ENCODE results near the gene CLDN16. TPM values are rescaled to one million over a fixed set of nuclear protein-coding genes. Genes with fewer than 3 reads are reported as not detected.

Gene CLDN16
- total RNA-seq, 1 experiment from 2014 or later = not detected

DNA sequence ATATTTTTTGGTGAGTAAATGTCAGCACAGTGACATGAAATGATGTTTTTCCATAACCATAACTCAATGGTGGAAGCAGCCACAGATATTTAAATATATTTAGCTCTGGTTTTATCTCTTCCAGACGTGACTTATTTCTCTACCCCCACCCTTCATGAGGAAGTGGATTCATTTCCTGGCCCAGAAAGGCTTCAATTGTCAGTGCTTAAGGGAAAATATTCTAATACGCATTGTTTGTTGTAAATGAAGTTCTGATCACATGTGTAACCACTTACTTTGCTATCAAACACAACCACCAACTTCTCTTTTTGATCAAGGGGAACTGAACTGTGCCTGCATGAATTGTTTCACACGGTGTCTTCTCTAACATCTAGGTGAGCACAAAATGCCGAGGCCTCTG is 14.0 kb downstream of the CLDN16 start:
- Mint-ChIP-seq H3K4me3 (no peak overlapping the region), H3K4me1 (no peaks in the 10 kb centered on the region), H3K27ac (no peak overlapping the region), H3K9me3 (no peaks in the 10 kb centered on the region), H3K36me3 (no peaks in the 10 kb centered on the region), H3K27me3 (ENCODE audit: low read depth) (no peaks in the 10 kb centered on the region)
- ATAC-seq (no peak), DNase-seq (ENCODE audit: low spot score) (no peak)
- TF ChIP-seq NR3C1 (CRISPR knock-in tag; conservative IDR thresholded peaks at IDR 0.05; ENCODE audit: low read depth) = no peak
- no peak for TF ChIP-seq FOXP1 (CRISPR knock-in tag; IDR thresholded peaks at IDR 0.05; ENCODE audit: borderline replicate concordance)
- no peak for TF ChIP-seq KAT7 (CRISPR knock-in tag; IDR thresholded peaks at IDR 0.05; ENCODE audit: borderline replicate concordance)
- no peak for TF ChIP-seq RORB (CRISPR knock-in tag; IDR thresholded peaks at IDR 0.05)
- no peak for TF ChIP-seq ZNF416 (CRISPR knock-in tag; IDR thresholded peaks at IDR 0.05)
- TF ChIP-seq GABPB1 (CRISPR knock-in tag; IDR thresholded peaks at IDR 0.05) = no peak
- POLR2A ChIA-PET = no interaction called here
- CTCF ChIA-PET = interaction anchor here (1.8 kb wide), 1 partner anchor 79 kb away, joined by 5 read pairs; the partner anchor contains the start of gene CLDN1

DNA sequence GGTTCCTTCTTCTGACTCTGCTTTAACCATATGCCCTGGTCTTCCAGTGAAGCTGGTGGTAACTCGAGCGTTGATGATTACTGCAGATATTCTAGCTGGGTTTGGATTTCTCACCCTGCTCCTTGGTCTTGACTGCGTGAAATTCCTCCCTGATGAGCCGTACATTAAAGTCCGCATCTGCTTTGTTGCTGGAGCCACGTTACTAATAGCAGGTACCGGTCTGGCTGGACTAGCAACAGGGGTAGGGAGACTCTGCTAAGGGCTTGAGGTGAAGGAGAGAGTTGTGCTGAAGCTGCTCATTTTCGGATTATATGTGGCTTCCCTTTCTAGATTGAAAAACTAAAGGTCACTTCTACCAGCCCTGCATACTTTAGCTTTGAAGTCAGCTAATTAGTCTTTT is 16.8 kb downstream of the CLDN16 start:
- no peaks in the 10 kb centered on the region for H3K4me1 Mint-ChIP-seq
- no peak for ATAC-seq
- TF ChIP-seq, protein P1, sequence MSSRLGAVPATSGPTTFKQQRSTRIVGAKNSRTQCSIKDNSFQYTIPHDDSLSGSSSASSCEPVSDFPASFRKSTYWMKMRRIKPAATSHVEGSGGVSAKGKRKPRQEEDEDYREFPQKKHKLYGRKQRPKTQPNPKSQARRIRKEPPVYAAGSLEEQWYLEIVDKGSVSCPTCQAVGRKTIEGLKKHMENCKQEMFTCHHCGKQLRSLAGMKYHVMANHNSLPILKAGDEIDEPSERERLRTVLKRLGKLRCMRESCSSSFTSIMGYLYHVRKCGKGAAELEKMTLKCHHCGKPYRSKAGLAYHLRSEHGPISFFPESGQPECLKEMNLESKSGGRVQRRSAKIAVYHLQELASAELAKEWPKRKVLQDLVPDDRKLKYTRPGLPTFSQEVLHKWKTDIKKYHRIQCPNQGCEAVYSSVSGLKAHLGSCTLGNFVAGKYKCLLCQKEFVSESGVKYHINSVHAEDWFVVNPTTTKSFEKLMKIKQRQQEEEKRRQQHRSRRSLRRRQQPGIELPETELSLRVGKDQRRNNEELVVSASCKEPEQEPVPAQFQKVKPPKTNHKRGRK (CRISPR knock-in tag; IDR thresholded peaks at IDR 0.05; ENCODE audit: borderline replicate concordance) = no peak
- TF ChIP-seq, protein P2, sequence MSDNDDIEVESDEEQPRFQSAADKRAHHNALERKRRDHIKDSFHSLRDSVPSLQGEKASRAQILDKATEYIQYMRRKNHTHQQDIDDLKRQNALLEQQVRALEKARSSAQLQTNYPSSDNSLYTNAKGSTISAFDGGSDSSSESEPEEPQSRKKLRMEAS (CRISPR knock-in tag; IDR thresholded peaks at IDR 0.05) = no peak
- TF ChIP-seq, protein P3, sequence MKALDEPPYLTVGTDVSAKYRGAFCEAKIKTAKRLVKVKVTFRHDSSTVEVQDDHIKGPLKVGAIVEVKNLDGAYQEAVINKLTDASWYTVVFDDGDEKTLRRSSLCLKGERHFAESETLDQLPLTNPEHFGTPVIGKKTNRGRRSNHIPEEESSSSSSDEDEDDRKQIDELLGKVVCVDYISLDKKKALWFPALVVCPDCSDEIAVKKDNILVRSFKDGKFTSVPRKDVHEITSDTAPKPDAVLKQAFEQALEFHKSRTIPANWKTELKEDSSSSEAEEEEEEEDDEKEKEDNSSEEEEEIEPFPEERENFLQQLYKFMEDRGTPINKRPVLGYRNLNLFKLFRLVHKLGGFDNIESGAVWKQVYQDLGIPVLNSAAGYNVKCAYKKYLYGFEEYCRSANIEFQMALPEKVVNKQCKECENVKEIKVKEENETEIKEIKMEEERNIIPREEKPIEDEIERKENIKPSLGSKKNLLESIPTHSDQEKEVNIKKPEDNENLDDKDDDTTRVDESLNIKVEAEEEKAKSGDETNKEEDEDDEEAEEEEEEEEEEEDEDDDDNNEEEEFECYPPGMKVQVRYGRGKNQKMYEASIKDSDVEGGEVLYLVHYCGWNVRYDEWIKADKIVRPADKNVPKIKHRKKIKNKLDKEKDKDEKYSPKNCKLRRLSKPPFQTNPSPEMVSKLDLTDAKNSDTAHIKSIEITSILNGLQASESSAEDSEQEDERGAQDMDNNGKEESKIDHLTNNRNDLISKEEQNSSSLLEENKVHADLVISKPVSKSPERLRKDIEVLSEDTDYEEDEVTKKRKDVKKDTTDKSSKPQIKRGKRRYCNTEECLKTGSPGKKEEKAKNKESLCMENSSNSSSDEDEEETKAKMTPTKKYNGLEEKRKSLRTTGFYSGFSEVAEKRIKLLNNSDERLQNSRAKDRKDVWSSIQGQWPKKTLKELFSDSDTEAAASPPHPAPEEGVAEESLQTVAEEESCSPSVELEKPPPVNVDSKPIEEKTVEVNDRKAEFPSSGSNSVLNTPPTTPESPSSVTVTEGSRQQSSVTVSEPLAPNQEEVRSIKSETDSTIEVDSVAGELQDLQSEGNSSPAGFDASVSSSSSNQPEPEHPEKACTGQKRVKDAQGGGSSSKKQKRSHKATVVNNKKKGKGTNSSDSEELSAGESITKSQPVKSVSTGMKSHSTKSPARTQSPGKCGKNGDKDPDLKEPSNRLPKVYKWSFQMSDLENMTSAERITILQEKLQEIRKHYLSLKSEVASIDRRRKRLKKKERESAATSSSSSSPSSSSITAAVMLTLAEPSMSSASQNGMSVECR (CRISPR knock-in tag; IDR thresholded peaks at IDR 0.05; ENCODE audit: borderline replicate concordance) = no peak
- TF ChIP-seq NFE2L1 (CRISPR knock-in tag; IDR thresholded peaks at IDR 0.05) (no peak), KAT7 (CRISPR knock-in tag; IDR thresholded peaks at IDR 0.05; ENCODE audit: borderline replicate concordance) (no peak), ELF4 (CRISPR knock-in tag; IDR thresholded peaks at IDR 0.05; ENCODE audit: low read depth) (no peak), ZNF396 (CRISPR knock-in tag; IDR thresholded peaks at IDR 0.05; ENCODE audit: borderline replicate concordance) (no peak), EMX1 (CRISPR knock-in tag; IDR thresholded peaks at IDR 0.05) (no peak), ZNF121 (CRISPR knock-in tag; IDR thresholded peaks at IDR 0.05) (no peak), ZNF263 (CRISPR knock-in tag; IDR thresholded peaks at IDR 0.05; ENCODE audit: low read depth) (no peak), CREB1 (CRISPR knock-in tag; IDR thresholded peaks at IDR 0.05) (no peak)
- TF ChIP-seq, protein P4, sequence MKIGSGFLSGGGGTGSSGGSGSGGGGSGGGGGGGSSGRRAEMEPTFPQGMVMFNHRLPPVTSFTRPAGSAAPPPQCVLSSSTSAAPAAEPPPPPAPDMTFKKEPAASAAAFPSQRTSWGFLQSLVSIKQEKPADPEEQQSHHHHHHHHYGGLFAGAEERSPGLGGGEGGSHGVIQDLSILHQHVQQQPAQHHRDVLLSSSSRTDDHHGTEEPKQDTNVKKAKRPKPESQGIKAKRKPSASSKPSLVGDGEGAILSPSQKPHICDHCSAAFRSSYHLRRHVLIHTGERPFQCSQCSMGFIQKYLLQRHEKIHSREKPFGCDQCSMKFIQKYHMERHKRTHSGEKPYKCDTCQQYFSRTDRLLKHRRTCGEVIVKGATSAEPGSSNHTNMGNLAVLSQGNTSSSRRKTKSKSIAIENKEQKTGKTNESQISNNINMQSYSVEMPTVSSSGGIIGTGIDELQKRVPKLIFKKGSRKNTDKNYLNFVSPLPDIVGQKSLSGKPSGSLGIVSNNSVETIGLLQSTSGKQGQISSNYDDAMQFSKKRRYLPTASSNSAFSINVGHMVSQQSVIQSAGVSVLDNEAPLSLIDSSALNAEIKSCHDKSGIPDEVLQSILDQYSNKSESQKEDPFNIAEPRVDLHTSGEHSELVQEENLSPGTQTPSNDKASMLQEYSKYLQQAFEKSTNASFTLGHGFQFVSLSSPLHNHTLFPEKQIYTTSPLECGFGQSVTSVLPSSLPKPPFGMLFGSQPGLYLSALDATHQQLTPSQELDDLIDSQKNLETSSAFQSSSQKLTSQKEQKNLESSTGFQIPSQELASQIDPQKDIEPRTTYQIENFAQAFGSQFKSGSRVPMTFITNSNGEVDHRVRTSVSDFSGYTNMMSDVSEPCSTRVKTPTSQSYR (CRISPR knock-in tag; IDR thresholded peaks at IDR 0.05) = no peak
- TF ChIP-seq, protein P5, sequence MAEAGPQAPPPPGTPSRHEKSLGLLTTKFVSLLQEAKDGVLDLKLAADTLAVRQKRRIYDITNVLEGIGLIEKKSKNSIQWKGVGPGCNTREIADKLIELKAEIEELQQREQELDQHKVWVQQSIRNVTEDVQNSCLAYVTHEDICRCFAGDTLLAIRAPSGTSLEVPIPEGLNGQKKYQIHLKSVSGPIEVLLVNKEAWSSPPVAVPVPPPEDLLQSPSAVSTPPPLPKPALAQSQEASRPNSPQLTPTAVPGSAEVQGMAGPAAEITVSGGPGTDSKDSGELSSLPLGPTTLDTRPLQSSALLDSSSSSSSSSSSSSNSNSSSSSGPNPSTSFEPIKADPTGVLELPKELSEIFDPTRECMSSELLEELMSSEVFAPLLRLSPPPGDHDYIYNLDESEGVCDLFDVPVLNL (CRISPR knock-in tag; IDR thresholded peaks at IDR 0.05; ENCODE audit: borderline replicate concordance, low read depth) = no peak
- TF ChIP-seq, protein P6, sequence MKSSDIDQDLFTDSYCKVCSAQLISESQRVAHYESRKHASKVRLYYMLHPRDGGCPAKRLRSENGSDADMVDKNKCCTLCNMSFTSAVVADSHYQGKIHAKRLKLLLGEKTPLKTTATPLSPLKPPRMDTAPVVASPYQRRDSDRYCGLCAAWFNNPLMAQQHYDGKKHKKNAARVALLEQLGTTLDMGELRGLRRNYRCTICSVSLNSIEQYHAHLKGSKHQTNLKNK (CRISPR knock-in tag; IDR thresholded peaks at IDR 0.05) = no peak
- TF ChIP-seq, protein P7, sequence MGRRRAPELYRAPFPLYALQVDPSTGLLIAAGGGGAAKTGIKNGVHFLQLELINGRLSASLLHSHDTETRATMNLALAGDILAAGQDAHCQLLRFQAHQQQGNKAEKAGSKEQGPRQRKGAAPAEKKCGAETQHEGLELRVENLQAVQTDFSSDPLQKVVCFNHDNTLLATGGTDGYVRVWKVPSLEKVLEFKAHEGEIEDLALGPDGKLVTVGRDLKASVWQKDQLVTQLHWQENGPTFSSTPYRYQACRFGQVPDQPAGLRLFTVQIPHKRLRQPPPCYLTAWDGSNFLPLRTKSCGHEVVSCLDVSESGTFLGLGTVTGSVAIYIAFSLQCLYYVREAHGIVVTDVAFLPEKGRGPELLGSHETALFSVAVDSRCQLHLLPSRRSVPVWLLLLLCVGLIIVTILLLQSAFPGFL (CRISPR knock-in tag; IDR thresholded peaks at IDR 0.05; ENCODE audit: borderline replicate concordance) = no peak
- TF ChIP-seq, protein P8, sequence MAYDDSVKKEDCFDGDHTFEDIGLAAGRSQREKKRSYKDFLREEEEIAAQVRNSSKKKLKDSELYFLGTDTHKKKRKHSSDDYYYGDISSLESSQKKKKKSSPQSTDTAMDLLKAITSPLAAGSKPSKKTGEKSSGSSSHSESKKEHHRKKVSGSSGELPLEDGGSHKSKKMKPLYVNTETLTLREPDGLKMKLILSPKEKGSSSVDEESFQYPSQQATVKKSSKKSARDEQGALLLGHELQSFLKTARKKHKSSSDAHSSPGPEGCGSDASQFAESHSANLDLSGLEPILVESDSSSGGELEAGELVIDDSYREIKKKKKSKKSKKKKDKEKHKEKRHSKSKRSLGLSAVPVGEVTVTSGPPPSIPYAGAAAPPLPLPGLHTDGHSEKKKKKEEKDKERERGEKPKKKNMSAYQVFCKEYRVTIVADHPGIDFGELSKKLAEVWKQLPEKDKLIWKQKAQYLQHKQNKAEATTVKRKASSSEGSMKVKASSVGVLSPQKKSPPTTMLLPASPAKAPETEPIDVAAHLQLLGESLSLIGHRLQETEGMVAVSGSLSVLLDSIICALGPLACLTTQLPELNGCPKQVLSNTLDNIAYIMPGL (CRISPR knock-in tag; IDR thresholded peaks at IDR 0.05) = no peak
- no peak overlapping the region for H3K27ac Mint-ChIP-seq
- CTCF ChIA-PET = no interaction called here
- no peak for DNase-seq (ENCODE audit: low spot score)
- H3K27me3 Mint-ChIP-seq (ENCODE audit: low read depth) = no peaks in the 10 kb centered on the region
- no peaks in the 10 kb centered on the region for H3K9me3 Mint-ChIP-seq
- POLR2A ChIA-PET = interaction anchor here (1.0 kb wide), 1 partner anchor 33 kb away, joined by 3 read pairs; no protein-coding TSS in a partner anchor
- H3K36me3 Mint-ChIP-seq = no peaks in the 10 kb centered on the region
- no peak overlapping the region for H3K4me3 Mint-ChIP-seq

Measured in WTC11 (cell line).